Aorta (tissue), 5 donors: ENCODE data around the gene SPIN2A. TPM values are rescaled to one million over a fixed set of nuclear protein-coding genes. Genes with fewer than 3 reads are reported as not detected.
"Not testable (repeated sequence)": the region's sequence is repeated elsewhere in the genome, so short reads cannot be mapped to it uniquely, and the experiment has no call there.

Source experiments
- ATAC-seq: fragments of 200-7000 bp; cut with Tn5 transposase; one replicate; pipeline ENCODE4 v1.9.1; 2022; ENCODE audit warnings: moderate library complexity; ENCODE audit not compliant: low FRiP score
- DNase-seq, 2 donors: peaks; one replicate each; pipeline ENCODE4 v3.0.0-alpha.2; 2020
- H3K27ac ChIP-seq, 2 donors: one replicate each; pipeline ENCODE4 v1.5.1; 2013; ENCODE audit warnings: low read length in 2 of 2, mild to moderate bottlenecking in 2 of 2, moderate library complexity in 2 of 2, control low read depth in 1 of 2, inconsistent platforms in 1 of 2, low read depth in 1 of 2
- H3K27me3 ChIP-seq, 2 donors: one replicate each; pipeline ENCODE4 v1.6.1; 2013; ENCODE audit warnings: control low read depth in 1 of 2, low read length in 1 of 2, mild to moderate bottlenecking in 1 of 2, moderate library complexity in 1 of 2; ENCODE audit not compliant: insufficient read depth in 2 of 2, control insufficient read depth in 1 of 2
- H3K36me3 ChIP-seq, 2 donors: one replicate each; pipeline ENCODE4 v1.6.1; 2013; ENCODE audit warnings: control low read depth in 1 of 2, low read length in 1 of 2, mild to moderate bottlenecking in 1 of 2; ENCODE audit not compliant: insufficient read depth in 2 of 2, control insufficient read depth in 1 of 2
- H3K4me1 ChIP-seq, 2 donors: one replicate each; pipeline ENCODE4 v1.6.1; 2013; ENCODE audit warnings: low read length in 2 of 2, control low read depth in 1 of 2, mild to moderate bottlenecking in 1 of 2, moderate library complexity in 1 of 2; ENCODE audit not compliant: insufficient read depth in 2 of 2, control insufficient read depth in 1 of 2
- H3K4me3 ChIP-seq, 2 donors: one replicate each; pipeline ENCODE4 v1.5.1; 2013; ENCODE audit warnings: low read length in 2 of 2, control low read depth in 1 of 2, mild to moderate bottlenecking in 1 of 2
- H3K9me3 ChIP-seq: one replicate; pipeline ENCODE4 v1.6.1; 2013; ENCODE audit warnings: mild to moderate bottlenecking, low read length; ENCODE audit not compliant: control insufficient read depth
- WGBS, 2 donors: extraction: QIAGEN DNeasy Blood & Tissue Kit; methylation state at CpG; one replicate each; pipeline ENCODE4 v1.1.7; 2013; 5-methylcytosine and 5-hydroxymethylcytosine counted together
- intact Hi-C, 2 donors: fragments of 100-400 bp; cut with DNase I; formaldehyde crosslinking; loops; one replicate each; pipeline versions ENCODE4 v1.14.2 to v1.15.0; 2022
- polyA plus RNA-seq, 2 donors: library from polyadenylated mRNA; stranded (reverse); fragments of 200-250 nt; gene quantifications; one replicate each; pipeline ENCODE4 v1.2.3, GENCODE V29; 2013
- total RNA-seq, 2 donors: library from RNA; stranded (reverse); fragmentation: NEBNext Ultra II Directional; extraction: Animal tissue kit (Norgen Biotek cat#: 25700); gene quantifications; one replicate each; pipeline ENCODE4 v1.2.1, GENCODE V29; 2021
- donor health status: healthy with polysubstance abuse.
- donor health status: Bipolar disorder and iron deficiency.
- donor health status: DM: no; HTN: no; CAD: no.
- donor health status: DM: no; HTN: no; CAD: no.
- donor health status: DM: yes; HTN: yes; CAD: no.

Gene SPIN2A
- total and polyA plus RNA-seq, 4 donors, result 1.2 to 2.4 (median 1.5) TPM; not detected in 1

GRCh38 chrX:57119416-57119815 is 17.8 kb downstream of the SPIN2A start:
- WGBS, 2 donors, result 86 to 92% methylated on average over 1 of the region's 1 CpG
- ATAC-seq (no peak), DNase-seq (no peak)
- intact Hi-C loops, result no loop called here
- no peak overlapping the region for H3K27ac ChIP-seq
- H3K27me3 ChIP-seq, result no peaks in the 10 kb centered on the region
- H3K4me1 ChIP-seq, result no peaks in the 10 kb centered on the region
- no peaks in the 10 kb centered on the region for H3K9me3 ChIP-seq
- no peaks in the 10 kb centered on the region for H3K36me3 ChIP-seq
- no peak overlapping the region for H3K4me3 ChIP-seq

GRCh38 chrX:57117566-57117965 is 19.6 kb downstream of the SPIN2A start:
- H3K27me3 ChIP-seq, H3K4me1 ChIP-seq, H3K27ac ChIP-seq, DNase-seq, H3K36me3 ChIP-seq, intact Hi-C loops, ATAC-seq, H3K9me3 ChIP-seq, H3K4me3 ChIP-seq: not testable (repeated sequence)
- WGBS, 2 donors, result 41 to 61% methylated on average over 4 of the region's 4 CpGs

GRCh38 chrX:57104921-57105398 is 32.2 kb downstream of the SPIN2A start:
- WGBS, 2 donors, result 67 to 90% methylated on average over 2 of the region's 2 CpGs
- intact Hi-C loops, result no loop called here
- no peak for ATAC-seq

GRCh38 chrX:57104406-57104805 is 32.8 kb downstream of the SPIN2A start:
- no peaks in the 10 kb centered on the region for H3K27me3 ChIP-seq

More at GRCh38 chrX:57104921-57105398, 32.2 kb downstream of the SPIN2A start:
- Histone ChIP-seq H3K4me3 (no peak overlapping the region), H3K36me3 (no peaks in the 10 kb centered on the region), H3K27me3 (no peaks in the 10 kb centered on the region), H3K4me1 (no peaks in the 10 kb centered on the region), H3K27ac (no peak overlapping the region), H3K9me3 (no peaks in the 10 kb centered on the region)
- no peak for DNase-seq

GRCh38 chrX:57103489-57103888 is 33.7 kb downstream of the SPIN2A start:
- 80 to 87% methylated on average over 3 of the region's 3 CpGs for WGBS, 2 donors
- intact Hi-C loops, result no loop called here

More at GRCh38 chrX:57104406-57104805, 32.8 kb downstream of the SPIN2A start:
- ATAC-seq, result no peak
- Histone ChIP-seq H3K4me3 (no peak overlapping the region), H3K36me3 (no peaks in the 10 kb centered on the region), H3K9me3 (no peaks in the 10 kb centered on the region), H3K4me1 (no peaks in the 10 kb centered on the region), H3K27ac (no peak overlapping the region)
- WGBS, 2 donors, result 68 to 73% methylated on average over 4 of the region's 4 CpGs
- no peak for DNase-seq
- intact Hi-C loops, result no loop called here

GRCh38 chrX:57102918-57103317 is 34.3 kb downstream of the SPIN2A start:
- not testable (repeated sequence) for ATAC-seq

More at GRCh38 chrX:57103489-57103888, 33.7 kb downstream of the SPIN2A start:
- H3K27me3 ChIP-seq, result no peaks in the 10 kb centered on the region
- DNase-seq (no peak), ATAC-seq (no peak)
- H3K27ac ChIP-seq, result no peak overlapping the region
- H3K36me3 ChIP-seq, result no peaks in the 10 kb centered on the region
- H3K9me3 ChIP-seq, result no peaks in the 10 kb centered on the region
- H3K4me1 ChIP-seq, result no peaks in the 10 kb centered on the region
- no peak overlapping the region for H3K4me3 ChIP-seq

More at GRCh38 chrX:57102918-57103317, 34.3 kb downstream of the SPIN2A start:
- H3K27me3 ChIP-seq, H3K9me3 ChIP-seq, H3K4me1 ChIP-seq, intact Hi-C loops, H3K4me3 ChIP-seq, DNase-seq, H3K36me3 ChIP-seq, H3K27ac ChIP-seq: not testable (repeated sequence)
- WGBS, 2 donors, result 71 to 83% methylated on average over 6 of the region's 6 CpGs

Other genes with a start within 250 kb of the SPIN2A start
- 10 to 100 TPM in 1 of 2 donors, 1 to 10 TPM in 1; 7.4 to 18.3 TPM for gene SPIN3, start 141.9 kb downstream of the SPIN2A start, total RNA-seq
- gene SPIN3, start 141.9 kb downstream of the SPIN2A start, polyA plus RNA-seq, result 10 to 100 TPM in 1 of 2 donors, 1 to 10 TPM in 1; 9.5 to 10.5 TPM
- 10 to 100 TPM; 11.0 to 12.2 TPM for gene SPIN2B, start 15.8 kb downstream of the SPIN2A start, total RNA-seq
- gene SPIN2B, start 15.8 kb downstream of the SPIN2A start, polyA plus RNA-seq, result 10 to 100 TPM in 1 of 2 donors, 1 to 10 TPM in 1; 6.6 to 16.2 TPM
- gene FAAH2, start 149.3 kb upstream of the SPIN2A start, total RNA-seq, result 1 to 10 TPM in 1 of 2 donors, under 1 TPM in 1; 0.52 to 1.7 TPM
- gene FAAH2, start 149.3 kb upstream of the SPIN2A start, polyA plus RNA-seq, result not detected